GM12864 (cell line): ENCODE measurements around the gene ABL2.
"Not testable (repeated sequence)": the region's sequence is repeated elsewhere in the genome, so short reads cannot be mapped to it uniquely, and the experiment has no call there.

Experiments
- DNase-seq: peaks from one replicate; pipeline ENCODE4 v3.0.0-alpha.2; 2011; ENCODE audit warnings: low read depth
- H3K4me3 ChIP-seq: 2 replicates; pipeline ENCODE4 v1.5.1; 2011; ENCODE audit warnings: mild to moderate bottlenecking, low read depth, low read length, control low read depth
- TF ChIP-seq, protein P1 (sequence below): IDR thresholded peaks from 2 replicates; pipeline ENCODE4 v1.5.1; 2011; ENCODE audit warnings: low read depth, mild to moderate bottlenecking, moderate library complexity, low read length, control low read depth, inconsistent platforms; ENCODE audit errors: missing control alignments

Gene ABL2

DNA sequence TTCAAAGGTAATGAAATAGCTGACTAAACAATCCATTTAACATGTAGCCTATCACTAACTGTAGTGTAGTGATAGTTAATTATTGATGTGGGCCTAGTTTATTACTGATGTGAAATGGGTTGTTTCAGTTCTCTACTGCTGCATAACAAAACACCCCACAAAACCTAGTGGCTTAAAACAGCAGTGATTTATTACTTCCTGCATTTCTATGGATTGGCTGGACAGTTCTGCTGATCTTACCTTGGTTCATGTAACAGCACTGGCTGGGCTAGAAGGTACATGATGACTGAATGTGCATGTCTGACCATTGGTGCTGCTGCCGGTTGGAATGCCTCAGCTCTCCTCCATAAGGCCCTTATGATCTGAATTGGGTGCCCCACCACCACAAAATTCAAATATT, 5.4 kb upstream of the ABL2 start:
- TF ChIP-seq, protein P1, sequence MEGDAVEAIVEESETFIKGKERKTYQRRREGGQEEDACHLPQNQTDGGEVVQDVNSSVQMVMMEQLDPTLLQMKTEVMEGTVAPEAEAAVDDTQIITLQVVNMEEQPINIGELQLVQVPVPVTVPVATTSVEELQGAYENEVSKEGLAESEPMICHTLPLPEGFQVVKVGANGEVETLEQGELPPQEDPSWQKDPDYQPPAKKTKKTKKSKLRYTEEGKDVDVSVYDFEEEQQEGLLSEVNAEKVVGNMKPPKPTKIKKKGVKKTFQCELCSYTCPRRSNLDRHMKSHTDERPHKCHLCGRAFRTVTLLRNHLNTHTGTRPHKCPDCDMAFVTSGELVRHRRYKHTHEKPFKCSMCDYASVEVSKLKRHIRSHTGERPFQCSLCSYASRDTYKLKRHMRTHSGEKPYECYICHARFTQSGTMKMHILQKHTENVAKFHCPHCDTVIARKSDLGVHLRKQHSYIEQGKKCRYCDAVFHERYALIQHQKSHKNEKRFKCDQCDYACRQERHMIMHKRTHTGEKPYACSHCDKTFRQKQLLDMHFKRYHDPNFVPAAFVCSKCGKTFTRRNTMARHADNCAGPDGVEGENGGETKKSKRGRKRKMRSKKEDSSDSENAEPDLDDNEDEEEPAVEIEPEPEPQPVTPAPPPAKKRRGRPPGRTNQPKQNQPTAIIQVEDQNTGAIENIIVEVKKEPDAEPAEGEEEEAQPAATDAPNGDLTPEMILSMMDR, result no peak
- no peak overlapping the region for H3K4me3 ChIP-seq
- no peak for DNase-seq

DNA sequence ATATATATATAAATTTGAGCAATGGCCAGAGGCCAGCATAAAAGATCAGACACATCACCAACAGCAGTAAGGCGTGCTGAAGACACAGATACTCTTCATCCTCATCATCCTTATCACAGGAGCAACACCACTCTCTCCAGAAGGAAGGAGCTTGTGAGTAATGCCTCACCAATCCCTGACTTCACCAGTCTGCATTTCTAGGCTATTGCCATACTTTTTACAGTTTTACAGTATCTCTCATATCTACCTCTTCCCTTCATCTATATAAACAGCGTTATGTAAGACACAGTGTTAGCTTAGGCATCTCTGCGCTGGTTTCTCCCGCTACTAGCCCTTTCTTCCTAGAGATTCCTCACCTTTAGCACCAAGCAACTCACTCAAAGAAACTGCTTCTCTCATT, 2.4 kb upstream of the ABL2 start:
- DNase-seq, result no peak
- TF ChIP-seq, protein P1, result no peak

DNA sequence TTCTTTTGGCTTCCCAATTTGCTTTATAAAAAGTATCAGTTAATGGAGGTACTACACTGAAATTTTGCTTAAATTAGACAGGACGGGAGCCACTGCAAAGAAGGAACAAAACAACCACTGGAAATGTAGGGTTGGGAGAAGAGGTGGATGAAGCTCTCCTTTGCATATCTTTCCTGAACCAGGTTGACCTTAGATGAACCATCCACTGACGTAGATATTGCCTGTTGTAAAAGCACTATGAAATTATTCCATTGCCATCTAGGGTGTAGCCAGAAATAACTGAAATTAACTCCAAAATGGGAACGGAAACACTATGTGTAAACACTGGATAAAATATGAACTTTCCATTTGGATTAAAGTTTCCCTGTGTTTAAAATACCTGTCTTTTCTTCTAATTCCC, 1.2 kb upstream of the ABL2 start:
- H3K4me3 ChIP-seq, result no peak overlapping the region
- no peak for DNase-seq
- TF ChIP-seq, protein P1, result no peak

More for the DNA sequence above, 2.4 kb upstream of the ABL2 start:
- H3K4me3 ChIP-seq, result no peak overlapping the region

DNA sequence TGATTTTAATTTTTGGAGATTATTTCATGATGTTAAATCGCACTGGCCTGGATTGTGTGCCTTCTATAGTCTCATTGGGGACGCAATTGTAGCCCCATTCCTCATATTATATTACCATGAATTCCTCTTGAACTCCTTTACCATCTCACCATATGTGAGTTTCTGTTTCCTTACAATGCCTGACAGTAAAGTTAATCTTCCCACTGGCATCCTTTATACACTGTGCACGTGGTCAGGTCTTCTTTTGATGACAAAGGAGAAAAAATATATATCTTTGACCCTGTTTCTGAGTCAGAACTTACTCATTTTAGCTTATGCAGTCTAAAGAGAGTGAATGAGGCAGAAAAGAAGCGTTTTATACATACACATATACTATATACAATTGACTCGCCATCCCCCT, 774 bp upstream of the ABL2 start:
- TF ChIP-seq, protein P1, result no peak
- peak overlapping the region; percentile 67; the same call in 1 of the 2 replicates for H3K4me3 ChIP-seq
- DNase-seq, result no peak

DNA sequence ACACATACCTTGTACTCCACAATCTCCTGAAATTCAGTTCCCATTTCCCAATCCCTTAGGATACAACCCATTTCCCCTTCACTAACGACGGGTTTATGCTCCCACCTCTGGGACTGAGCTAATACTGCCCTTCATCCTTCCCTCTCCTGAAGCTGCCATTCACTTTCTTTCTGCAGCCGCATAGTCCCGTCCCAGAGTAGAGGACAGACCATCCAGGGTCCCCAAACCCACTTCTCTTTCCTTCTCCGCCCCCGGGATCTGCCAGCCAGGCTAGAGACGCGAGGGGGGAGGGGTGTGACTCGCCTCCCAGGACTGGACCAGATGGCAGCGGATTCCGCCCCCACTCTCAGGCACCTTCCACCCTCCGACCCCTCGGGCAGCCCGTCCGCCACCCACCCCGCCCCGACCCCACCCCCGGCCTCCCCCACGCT, 679 bp downstream of the ABL2 start:
- peak overlapping the region; percentile 92 for H3K4me3 ChIP-seq
- TF ChIP-seq, protein P1, result no peak
- DNase-seq, result no peak

DNA sequence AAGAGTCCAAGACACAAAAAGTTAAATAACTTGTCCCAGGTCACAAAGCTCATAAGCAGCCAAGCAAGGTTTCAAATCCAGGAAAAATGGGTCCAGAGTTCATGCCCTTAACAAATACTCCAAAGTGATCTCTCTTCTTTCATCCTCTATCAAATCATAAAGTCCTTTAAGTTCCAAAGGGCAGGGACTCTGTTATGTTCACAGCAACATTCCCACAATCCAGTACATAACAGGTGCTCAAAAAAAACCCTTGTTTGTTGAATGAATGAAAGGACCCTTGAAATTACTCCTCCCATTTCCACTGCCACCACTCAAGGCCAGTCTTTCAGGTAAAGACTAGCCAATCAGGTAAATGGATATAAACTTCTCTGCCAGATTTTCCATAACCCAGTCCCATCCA, 2.7 kb downstream of the ABL2 start:
- no peak for DNase-seq
- TF ChIP-seq, protein P1, result no peak

DNA sequence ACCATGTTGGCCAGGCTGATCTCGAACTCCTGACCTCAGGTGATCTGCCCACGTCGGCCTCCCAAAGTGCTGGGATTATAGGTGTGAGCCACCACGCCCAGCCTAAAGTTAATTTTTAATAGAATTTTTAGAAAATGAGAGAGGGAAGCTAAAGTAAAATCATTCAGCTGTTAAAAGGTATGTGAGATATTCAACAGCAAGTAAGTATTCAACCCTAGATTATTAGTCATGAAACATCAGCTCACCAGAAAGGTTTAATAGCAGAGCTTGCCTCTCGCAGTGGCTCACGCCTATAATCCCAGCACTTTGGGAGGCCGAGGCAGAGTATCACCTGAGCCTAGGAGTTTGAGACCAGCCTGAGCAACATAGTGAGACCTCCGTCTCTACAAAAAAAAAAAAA, 5.0 kb downstream of the ABL2 start:
- H3K4me3 ChIP-seq, DNase-seq: not testable (repeated sequence)

More for the DNA sequence above, 2.7 kb downstream of the ABL2 start:
- H3K4me3 ChIP-seq, result no peak overlapping the region

DNA sequence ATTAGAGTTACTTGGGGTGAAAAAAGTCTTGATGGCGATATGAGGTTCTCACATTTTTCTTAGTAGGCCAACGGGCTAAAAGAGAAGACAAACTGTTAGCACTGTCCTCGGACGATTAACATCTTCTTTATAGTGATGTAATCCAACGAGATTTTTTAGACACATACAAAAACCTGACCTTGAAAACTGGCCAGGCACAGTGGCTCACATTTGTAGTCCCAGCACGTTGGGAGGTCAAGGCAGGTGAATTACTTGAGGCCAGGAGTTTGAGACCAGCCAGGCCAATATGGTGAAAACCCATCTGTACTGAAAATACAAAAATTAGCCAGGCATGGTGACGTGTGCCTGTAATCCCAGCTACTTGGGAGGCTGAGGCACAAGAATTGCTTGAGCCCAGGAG, 8.4 kb downstream of the ABL2 start:
- DNase-seq, H3K4me3 ChIP-seq: not testable (repeated sequence)
